HG03159 (cell line): Measurements from ENCODE around the gene AP3B2.
"Not testable (repeated sequence)": the region's sequence is repeated elsewhere in the genome, so short reads cannot be mapped to it uniquely, and the experiment has no call there.

Experiments
- ATAC-seq: cut with Tn5 transposase; IDR thresholded peaks from one replicate; pipeline ENCODE4 v1.9.1; 2021; ENCODE audit warnings: mild to moderate bottlenecking, moderate library complexity; ENCODE audit not compliant: unreplicated experiment

Gene AP3B2

GRCh38 chr15:82651708-82652107 is 58.0 kb downstream of the AP3B2 start:
- ATAC-seq, result no peak

GRCh38 chr15:82650046-82650670 is 59.5 kb downstream of the AP3B2 start:
- no peak for ATAC-seq

- no peak for ATAC-seq
Measured at GRCh38 chr15:82649226-82649999, 60.3 kb downstream of the AP3B2 start.

- ATAC-seq, result no peak
Measured at GRCh38 chr15:82648257-82649103, 61.2 kb downstream of the AP3B2 start.

GRCh38 chr15:82647835-82648256 is 61.8 kb downstream of the AP3B2 start:
- ATAC-seq, result no peak

- ATAC-seq, result no peak
Measured at GRCh38 chr15:82647045-82647834, 62.4 kb downstream of the AP3B2 start, which contains the start of gene CPEB1. CPEB1 (minus strand) TSS chr15:82647363; CDS start chr15:82628459, 18,904 bp downstream.

- no peak for ATAC-seq
Measured at GRCh38 chr15:82646250-82647044, 63.2 kb downstream of the AP3B2 start.

GRCh38 chr15:82644967-82645852 is 64.5 kb downstream of the AP3B2 start:
- not testable (repeated sequence) for ATAC-seq

- no peak for ATAC-seq
Measured at GRCh38 chr15:82643992-82644391, 65.7 kb downstream of the AP3B2 start.

GRCh38 chr15:82642656-82643055 is 67.0 kb downstream of the AP3B2 start:
- no peak for ATAC-seq

GRCh38 chr15:82641129-82641798 is 68.4 kb downstream of the AP3B2 start:
- no peak for ATAC-seq

GRCh38 chr15:82640672-82641071 is 69.0 kb downstream of the AP3B2 start:
- no peak for ATAC-seq

- ATAC-seq, result no peak
Measured at GRCh38 chr15:82635798-82636197, 73.9 kb downstream of the AP3B2 start.

GRCh38 chr15:82630033-82630432 is 79.6 kb downstream of the AP3B2 start:
- no peak for ATAC-seq

- no peak for ATAC-seq
Measured at GRCh38 chr15:82625136-82625535, 84.5 kb downstream of the AP3B2 start.

- ATAC-seq, result no peak
Measured at GRCh38 chr15:82624438-82624837, 85.2 kb downstream of the AP3B2 start.

GRCh38 chr15:82624008-82624407 is 85.7 kb downstream of the AP3B2 start:
- ATAC-seq, result no peak

GRCh38 chr15:82621970-82622369 is 87.7 kb downstream of the AP3B2 start:
- no peak for ATAC-seq
